ENCODE data around the gene RHOT2. TPM values are rescaled to one million over a fixed set of nuclear protein-coding genes. Genes with fewer than 3 reads are reported as not detected.

RHOT2 gene
- total and polyA plus RNA-seq, 9 of the 15 experiments (the other 6 are each of a cell fraction or from before 2014, with no cell fraction given) = 5.0 to 373 (median 112) TPM

- TF ChIP-seq ZNF324 (CRISPR knock-in tag; IDR thresholded peaks at IDR 0.05) (no peak), JUNB (CRISPR knock-in tag; conservative IDR thresholded peaks at IDR 0.05) (no peak), ZBTB9 (CRISPR knock-in tag; IDR thresholded peaks at IDR 0.05) (no peak), JUND (IDR thresholded peaks at IDR 0.05; ENCODE audit: borderline replicate concordance, low read depth, low read length) (0 out of 2 replicates have a peak, but pooled peaks have one; percentile 3), JUND (tag; IDR thresholded peaks at IDR 0.05; ENCODE audit: borderline replicate concordance, low read depth, low read length) (no peak), KLF1 (tag; IDR thresholded peaks at IDR 0.05) (0 out of 2 replicates have a peak, but pooled peaks have one; percentile 23), ELF1 (tag; IDR thresholded peaks at IDR 0.05) (peak; percentile 47; the same call in 1 of the 2 replicates), HEY1 (CRISPR knock-in tag; IDR thresholded peaks at IDR 0.05; ENCODE audit: borderline replicate concordance) (no peak), PHB2 (IDR thresholded peaks at IDR 0.05; ENCODE audit: low read depth) (no peak), POLR2AphosphoS2 (IDR thresholded peaks at IDR 0.05; ENCODE audit: low read length) (no peak), ZNF395 (CRISPR knock-in tag; IDR thresholded peaks at IDR 0.05) (no peak), PHF20 (IDR thresholded peaks at IDR 0.05; ENCODE audit: partially characterized antibody) (no peak), SNRNP70 (optimal IDR thresholded peaks at IDR 0.05; ENCODE audit: low read depth, low read length) (no peak), MCM3 (IDR thresholded peaks at IDR 0.05) (no peak), VEZF1 (CRISPR knock-in tag; IDR thresholded peaks at IDR 0.05) (peak; percentile 84), MAFF (IDR thresholded peaks at IDR 0.05; ENCODE audit: low read length) (no peak), ELF2 (CRISPR knock-in tag; IDR thresholded peaks at IDR 0.05) (no peak), SPI1 (IDR thresholded peaks at IDR 0.05; ENCODE audit: borderline replicate concordance, low read depth, low read length) (no peak), DMBX1 (CRISPR knock-in tag; IDR thresholded peaks at IDR 0.05; ENCODE audit: borderline replicate concordance) (no peak), L3MBTL2 (IDR thresholded peaks at IDR 0.05) (peak; percentile 43), NR2F6 (CRISPR knock-in tag; IDR thresholded peaks at IDR 0.05) (no peak), SMAD1 (IDR thresholded peaks at IDR 0.05; ENCODE audit: low read depth, low read length, partially characterized antibody) (no peak), FOS (IDR thresholded peaks at IDR 0.05; ENCODE audit: extremely low read depth, insufficient read length) (no peak), POLR3G (IDR thresholded peaks at IDR 0.05; ENCODE audit: extremely low read depth, insufficient read length, insufficient replicate concordance) (no peak), TRIM24 (IDR thresholded peaks at IDR 0.05) (peak in 1 of 2 experiments; percentile 74; a peak in 2 of 4 replicates), ZFX (CRISPR knock-in tag; IDR thresholded peaks at IDR 0.05) (peak; percentile 68), KDM5B (IDR thresholded peaks at IDR 0.05; ENCODE audit: insufficient replicate concordance, low read depth, low read length) (peak; percentile 53)
Observed at GRCh38 chr16:679814-680624, 12.1 kb downstream of the RHOT2 start, which contains the start of gene STUB1 (continued).

All from K562 (cell line).